ENCODE results near the gene LDLR. TPM values are rescaled to one million over a fixed set of nuclear protein-coding genes. Genes with fewer than 3 reads are reported as not detected.
"Not testable (repeated sequence)": the region's sequence is repeated elsewhere in the genome, so short reads cannot be mapped to it uniquely, and the experiment has no call there.

The LDLR gene
- polyA plus RNA-seq, 3 donors, result 23.1 to 37.2 (median 31.6) TPM

GRCh38 chr19:11101057-11101456 is 11.8 kb downstream of the LDLR start:
- no peak for DNase-seq

- DNase-seq, result no peak
Observed at GRCh38 chr19:11102944-11103343, 13.7 kb downstream of the LDLR start.

GRCh38 chr19:11103667-11104066 is 14.4 kb downstream of the LDLR start:
- DNase-seq, result not testable (repeated sequence)

- no peak for DNase-seq
Observed at GRCh38 chr19:11105014-11105636, 15.9 kb downstream of the LDLR start.

- DNase-seq, result peak; percentile 17
Observed at GRCh38 chr19:11106477-11106876, 17.2 kb downstream of the LDLR start.

GRCh38 chr19:11108746-11109145 is 19.5 kb downstream of the LDLR start:
- DNase-seq, result no peak

- no peak for DNase-seq
Observed at GRCh38 chr19:11111117-11111770, 22.0 kb downstream of the LDLR start.

- no peak for DNase-seq
Observed at GRCh38 chr19:11111771-11112144, 22.5 kb downstream of the LDLR start.

GRCh38 chr19:11113140-11113708 is 24.0 kb downstream of the LDLR start:
- no peak for DNase-seq

GRCh38 chr19:11115042-11115441 is 25.8 kb downstream of the LDLR start:
- no peak for DNase-seq

- no peak for DNase-seq
Observed at GRCh38 chr19:11115895-11116446, 26.7 kb downstream of the LDLR start.

GRCh38 chr19:11116507-11116906 is 27.2 kb downstream of the LDLR start:
- no peak for DNase-seq

- not testable (repeated sequence) for DNase-seq
Observed at GRCh38 chr19:11121963-11122362, 32.7 kb downstream of the LDLR start.

GRCh38 chr19:11123114-11123513 is 33.9 kb downstream of the LDLR start:
- no peak for DNase-seq

GRCh38 chr19:11124157-11124556 is 34.9 kb downstream of the LDLR start:
- not testable (repeated sequence) for DNase-seq

- peak; percentile 79 for DNase-seq
Observed at GRCh38 chr19:11125994-11126685, 36.9 kb downstream of the LDLR start.

- DNase-seq, result no peak
Observed at GRCh38 chr19:11127905-11128304, 38.6 kb downstream of the LDLR start.

GRCh38 chr19:11130824-11131455 is 41.7 kb downstream of the LDLR start:
- peak; percentile 58 for DNase-seq

GRCh38 chr19:11131471-11131870 is 42.2 kb downstream of the LDLR start:
- DNase-seq, result no peak

- DNase-seq, result no peak
Observed at GRCh38 chr19:11136400-11137101, 47.3 kb downstream of the LDLR start.
